Stimulated activated CD4-positive, alpha-beta T cell treated with anti-CD3 and anti-CD28 coated beads, Interleukin-2, amount 100 ng/mL, for 24 hours (primary cell): ENCODE results near the gene ZBTB32.
"Not testable (repeated sequence)": the region's sequence is repeated elsewhere in the genome, so short reads cannot be mapped to it uniquely, and the experiment has no call there.

Experiments used
- DNase-seq, 2 donors: peaks; one replicate each; pipeline ENCODE4 v3.0.0-alpha.2; 2020

Gene ZBTB32

DNA sequence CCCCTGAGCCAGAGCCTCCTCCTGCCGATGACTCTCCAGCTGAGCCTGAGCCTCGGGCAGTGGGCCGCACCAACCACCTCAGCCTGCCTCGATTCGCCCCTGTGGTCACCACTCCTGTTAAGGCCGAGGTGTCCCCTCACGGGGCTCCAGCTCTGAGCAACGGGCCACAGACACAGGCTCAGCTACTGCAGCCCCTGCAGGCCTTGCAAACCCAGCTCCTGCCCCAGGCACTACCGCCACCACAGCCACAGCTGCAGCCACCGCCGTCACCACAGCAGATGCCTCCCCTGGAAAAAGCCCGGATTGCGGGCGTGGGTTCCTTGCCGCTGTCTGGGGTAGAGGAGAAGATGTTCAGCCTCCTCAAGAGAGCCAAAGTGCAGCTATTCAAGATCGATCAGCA, 17.0 kb downstream of the ZBTB32 start:
- DNase-seq, result no peak

DNA sequence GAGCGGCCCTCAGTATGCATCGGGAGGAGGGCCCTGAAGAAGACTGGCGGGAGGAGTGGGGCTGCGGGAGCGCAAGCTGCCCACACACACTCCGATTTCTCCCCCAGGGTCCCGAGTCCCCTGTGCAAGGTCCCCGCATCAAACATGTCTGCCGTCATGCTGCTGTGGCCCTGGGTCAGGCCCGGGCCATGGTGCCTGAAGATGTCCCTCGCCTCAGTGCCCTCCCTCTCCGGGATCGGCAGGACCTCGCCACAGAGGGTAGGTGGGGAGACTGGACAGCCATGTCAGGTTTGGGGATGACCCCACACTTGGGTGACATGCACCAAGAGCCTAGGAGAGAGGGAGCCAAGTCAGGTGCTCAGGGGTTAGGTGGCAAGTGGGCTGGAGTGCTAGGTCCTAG, 18.1 kb downstream of the ZBTB32 start:
- DNase-seq, result no peak

DNA sequence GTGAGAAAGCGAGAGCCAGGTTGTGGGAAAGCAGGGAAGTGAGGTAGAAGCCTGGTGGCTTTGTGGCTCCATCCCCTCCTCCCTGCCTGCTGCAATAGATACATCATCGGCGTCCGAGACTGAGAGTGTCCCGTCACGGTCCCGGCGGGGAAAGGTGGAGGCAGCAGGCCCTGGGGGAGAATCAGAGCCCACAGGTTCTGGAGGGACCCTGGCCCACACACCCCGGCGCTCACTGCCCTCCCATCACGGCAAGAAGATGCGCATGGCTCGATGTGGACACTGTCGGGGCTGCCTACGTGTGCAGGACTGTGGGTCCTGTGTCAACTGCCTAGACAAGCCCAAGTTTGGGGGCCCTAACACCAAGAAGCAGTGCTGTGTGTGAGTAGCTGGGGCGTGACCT, 18.5 kb downstream of the ZBTB32 start:
- no peak for DNase-seq

DNA sequence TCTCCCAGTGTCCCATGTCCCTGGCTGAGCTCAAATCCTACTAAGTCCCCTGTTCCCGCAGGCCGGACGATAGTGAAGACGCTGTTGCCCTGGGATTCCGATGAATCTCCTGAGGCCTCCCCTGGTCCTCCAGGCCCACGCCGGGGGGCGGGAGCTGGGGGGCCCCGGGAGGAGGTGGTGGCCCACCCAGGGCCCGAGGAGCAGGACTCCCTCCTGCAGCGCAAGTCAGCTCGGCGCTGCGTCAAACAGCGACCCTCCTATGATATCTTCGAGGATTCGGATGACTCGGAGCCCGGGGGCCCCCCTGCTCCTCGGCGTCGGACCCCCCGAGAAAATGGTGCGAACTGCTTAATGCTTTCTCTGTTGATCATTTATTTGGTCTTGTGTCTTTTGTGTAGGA, 19.3 kb downstream of the ZBTB32 start:
- DNase-seq, result no peak

DNA sequence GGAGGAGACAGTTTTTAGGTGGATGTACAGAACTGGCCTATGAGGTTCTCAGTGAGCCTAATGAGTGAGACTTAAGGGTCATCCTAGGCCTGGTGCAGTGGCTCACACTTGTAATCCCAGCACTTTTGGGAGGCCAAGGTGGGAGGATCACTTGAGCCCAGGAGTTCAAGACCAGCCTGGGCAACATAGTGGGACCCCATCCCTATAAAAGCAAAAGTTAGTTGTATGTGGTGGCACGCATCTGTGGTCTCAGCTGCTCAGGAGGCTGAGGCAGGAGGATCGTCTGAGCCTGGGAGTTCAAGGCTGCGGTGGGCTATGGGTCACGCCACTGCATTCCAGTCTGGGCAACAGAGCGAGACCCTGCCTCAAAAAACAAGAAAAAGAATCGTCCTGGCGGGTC, 19.8 kb downstream of the ZBTB32 start:
- DNase-seq, result not testable (repeated sequence)

DNA sequence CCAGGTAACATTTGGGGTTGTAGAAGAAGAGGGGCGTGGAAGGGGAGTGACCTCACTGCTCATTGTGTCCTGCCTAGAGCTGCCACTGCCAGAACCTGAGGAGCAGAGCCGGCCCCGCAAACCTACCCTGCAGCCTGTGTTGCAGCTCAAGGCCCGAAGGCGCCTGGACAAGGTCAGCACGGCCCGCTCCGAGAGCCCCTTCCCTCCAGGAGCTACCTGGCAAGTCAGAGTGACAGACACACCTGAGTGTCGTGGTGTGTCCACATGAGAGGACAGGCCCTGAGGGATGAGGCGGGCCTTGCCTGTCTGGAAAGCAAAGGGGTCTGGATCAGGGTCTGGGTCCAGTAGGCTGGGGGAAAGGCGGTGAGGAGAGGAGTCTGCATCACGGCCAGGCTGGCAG, 20.2 kb downstream of the ZBTB32 start:
- no peak for DNase-seq

DNA sequence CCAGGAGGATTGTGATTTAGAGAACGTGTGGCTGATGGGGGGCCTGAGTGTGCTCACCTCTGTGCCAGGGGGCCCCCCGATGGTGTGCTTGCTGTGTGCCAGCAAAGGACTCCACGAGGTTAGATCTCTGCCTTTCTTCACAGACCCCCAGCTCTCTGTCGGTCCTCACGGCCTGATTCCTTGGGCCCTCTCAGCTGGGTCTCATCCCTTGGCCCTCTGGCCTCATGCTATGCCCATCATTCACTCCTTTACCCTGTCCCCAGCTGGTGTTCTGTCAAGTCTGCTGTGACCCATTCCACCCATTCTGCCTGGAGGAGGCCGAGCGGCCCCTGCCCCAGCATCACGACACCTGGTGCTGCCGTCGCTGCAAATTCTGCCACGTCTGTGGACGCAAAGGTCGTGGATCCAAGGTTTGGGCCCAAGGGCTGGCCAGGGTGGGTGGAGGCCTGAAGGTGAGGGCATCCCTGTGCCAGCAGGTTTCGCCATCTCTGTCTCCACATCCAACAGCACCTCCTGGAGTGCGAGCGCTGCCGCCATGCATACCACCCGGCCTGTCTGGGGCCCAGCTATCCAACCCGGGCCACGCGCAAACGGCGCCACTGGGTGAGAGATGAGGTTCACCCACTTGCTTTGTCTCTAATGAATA, 21.0 kb downstream of the ZBTB32 start:
- no peak for DNase-seq

DNA sequence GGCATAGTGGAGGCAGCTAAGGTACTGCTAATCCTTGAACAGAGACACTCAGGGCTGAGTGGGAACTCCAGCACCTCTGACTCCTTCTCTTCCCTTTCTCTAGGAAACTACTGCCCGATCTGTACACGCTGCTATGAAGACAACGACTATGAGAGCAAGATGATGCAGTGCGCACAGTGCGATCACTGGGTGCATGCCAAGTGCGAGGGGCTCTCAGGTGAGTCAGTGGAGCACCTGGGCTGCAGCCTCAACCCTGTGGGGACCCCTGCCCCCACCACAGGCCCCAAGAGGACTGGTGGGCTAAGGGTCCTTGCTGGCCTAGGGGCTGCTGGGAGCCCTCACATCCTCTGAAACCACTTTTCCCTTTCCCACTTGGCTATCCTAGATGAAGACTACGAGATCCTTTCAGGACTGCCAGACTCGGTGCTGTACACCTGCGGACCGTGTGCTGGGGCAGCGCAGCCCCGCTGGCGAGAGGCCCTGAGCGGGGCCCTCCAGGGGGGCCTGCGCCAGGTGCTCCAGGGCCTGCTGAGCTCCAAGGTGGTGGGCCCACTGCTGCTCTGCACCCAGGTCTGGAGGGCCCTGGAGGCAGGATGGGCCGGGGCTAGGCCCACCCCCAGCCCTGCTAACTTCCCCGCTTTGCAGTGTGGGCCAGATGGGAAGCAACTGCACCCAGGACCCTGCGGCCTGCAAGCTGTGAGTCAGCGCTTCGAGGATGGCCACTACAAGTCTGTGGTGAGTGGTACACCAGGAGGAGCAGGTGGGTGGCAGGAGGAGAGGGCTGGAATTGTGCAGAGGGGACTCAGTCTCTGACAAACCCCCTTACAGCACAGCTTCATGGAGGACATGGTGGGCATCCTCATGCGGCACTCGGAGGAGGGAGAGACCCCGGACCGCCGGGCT, 22.9 kb downstream of the ZBTB32 start:
- no peak for DNase-seq

DNA sequence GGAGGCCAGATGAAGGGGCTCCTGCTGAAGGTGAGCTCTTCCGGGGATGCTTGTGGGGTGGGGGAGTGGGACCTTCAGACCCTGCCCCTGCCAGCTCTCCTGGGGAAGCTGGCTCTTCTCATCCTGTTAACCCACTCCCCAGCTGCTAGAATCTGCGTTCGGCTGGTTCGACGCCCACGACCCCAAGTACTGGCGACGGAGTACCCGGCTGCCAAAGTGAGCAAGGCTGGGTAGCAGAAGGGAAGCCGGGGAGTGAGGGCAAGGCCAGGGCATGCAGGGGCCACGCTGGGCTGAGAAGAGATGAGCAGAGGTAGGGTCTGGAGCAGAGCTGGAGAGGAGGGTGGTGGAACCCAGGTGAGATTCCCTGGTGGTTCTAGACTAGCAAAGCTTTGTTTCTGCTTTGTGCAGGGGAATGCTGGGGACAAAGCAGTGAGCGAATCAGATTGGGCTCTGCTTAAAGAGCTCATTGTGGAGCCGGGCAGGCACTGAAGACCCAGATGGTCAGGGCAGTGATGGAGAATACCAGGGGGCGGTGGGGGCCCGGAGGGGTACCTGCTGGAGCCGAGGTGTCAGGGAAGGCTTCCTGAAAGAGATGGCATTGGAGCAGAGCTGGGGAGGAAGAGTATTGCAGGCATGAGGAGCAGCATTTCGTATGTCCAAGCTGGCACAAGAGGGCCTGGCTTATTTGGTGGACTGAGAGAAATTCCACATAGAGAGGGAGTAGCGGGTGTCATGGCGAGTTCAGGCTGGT, 23.8 kb downstream of the ZBTB32 start:
- no peak for DNase-seq

DNA sequence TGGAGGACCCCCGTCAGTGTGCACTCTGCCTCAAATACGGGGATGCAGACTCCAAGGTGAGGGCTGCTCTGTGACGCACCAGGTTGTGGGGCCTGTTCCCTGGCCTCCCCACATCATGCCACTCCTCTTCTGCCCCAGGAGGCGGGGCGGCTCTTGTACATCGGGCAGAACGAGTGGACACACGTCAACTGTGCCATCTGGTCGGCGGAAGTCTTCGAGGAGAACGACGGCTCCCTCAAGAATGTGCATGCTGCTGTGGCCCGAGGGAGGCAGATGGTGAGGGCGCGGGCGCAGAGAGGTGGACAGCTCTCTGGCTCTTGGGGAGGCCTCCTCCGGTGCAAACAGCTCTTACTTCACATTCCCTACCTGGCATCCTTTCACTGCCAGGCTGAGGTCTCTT, 24.7 kb downstream of the ZBTB32 start:
- no peak for DNase-seq

DNA sequence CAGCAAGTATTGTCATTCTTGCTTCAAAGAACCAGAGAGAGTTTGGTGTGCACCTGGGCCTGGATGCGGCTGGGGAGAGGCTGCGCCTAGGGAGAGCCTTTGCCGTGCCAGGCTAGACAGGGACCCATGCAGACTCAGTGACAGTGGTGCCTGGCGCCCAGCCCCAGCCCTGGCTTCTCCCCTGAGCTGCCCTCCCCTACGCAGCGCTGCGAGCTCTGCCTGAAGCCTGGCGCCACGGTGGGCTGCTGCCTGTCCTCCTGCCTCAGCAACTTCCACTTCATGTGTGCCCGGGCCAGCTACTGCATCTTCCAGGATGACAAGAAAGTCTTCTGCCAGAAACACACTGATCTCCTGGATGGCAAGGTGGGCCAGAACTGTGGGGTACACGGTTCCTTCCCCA, 25.4 kb downstream of the ZBTB32 start:
- DNase-seq, result no peak

DNA sequence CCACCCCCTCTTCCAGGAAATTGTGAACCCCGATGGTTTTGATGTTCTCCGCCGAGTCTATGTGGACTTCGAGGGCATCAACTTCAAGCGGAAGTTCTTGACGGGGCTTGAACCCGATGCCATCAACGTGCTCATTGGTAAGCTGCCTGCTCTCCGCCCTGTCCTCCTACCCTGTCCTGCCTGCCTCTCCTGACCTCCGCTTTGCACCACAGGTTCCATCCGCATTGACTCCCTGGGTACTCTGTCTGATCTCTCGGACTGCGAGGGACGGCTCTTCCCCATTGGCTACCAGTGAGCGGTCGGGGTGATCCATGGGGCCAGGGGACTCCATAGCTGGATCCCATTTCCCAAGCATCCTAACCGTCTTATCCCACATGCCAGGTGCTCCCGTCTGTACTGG, 26.0 kb downstream of the ZBTB32 start:
- no peak for DNase-seq

DNA sequence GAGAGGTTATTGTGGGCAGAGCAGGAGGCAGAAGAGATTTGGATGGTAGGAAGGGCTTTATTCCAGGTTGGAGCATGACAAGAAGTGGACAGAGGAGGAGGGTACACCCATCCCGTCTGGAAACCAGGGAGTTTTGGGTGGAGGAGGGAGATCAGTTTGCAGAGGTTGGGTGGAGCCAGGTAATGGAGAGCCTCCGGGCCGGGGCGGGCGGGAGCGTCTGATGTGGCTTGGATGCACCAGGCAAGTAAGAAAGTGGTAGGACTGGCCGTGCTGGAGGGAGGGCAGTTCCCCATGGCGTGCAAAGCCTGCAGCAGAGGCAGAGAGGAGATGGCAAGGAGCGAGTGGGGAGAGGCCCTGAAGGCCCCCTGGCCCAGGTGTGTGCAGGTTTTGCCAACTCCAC, 27.0 kb downstream of the ZBTB32 start:
- DNase-seq, result no peak

DNA sequence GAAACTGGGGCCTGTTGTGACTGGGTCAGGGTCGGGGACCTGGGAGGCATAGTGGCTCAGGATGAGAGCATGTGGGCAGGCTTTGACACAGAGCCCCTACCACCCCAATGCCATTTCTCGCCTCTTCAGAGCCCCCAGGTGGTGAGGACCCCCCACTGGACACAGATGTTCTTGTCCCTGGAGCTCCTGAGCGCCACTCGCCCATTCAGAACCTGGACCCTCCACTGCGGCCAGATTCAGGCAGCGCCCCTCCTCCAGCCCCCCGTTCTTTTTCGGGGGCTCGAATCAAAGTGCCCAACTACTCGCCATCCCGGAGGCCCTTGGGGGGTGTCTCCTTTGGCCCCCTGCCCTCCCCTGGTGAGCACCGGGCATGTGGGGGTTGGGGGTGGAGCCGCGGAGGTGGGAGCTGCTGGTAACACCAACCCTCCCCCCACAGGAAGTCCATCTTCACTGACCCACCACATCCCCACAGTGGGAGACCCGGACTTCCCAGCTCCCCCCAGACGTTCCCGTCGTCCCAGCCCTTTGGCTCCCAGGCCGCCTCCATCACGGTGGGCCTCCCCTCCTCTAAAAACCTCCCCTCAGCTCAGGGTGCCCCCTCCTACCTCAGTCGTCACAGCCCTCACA, 27.5 kb downstream of the ZBTB32 start:
- no peak for DNase-seq

DNA sequence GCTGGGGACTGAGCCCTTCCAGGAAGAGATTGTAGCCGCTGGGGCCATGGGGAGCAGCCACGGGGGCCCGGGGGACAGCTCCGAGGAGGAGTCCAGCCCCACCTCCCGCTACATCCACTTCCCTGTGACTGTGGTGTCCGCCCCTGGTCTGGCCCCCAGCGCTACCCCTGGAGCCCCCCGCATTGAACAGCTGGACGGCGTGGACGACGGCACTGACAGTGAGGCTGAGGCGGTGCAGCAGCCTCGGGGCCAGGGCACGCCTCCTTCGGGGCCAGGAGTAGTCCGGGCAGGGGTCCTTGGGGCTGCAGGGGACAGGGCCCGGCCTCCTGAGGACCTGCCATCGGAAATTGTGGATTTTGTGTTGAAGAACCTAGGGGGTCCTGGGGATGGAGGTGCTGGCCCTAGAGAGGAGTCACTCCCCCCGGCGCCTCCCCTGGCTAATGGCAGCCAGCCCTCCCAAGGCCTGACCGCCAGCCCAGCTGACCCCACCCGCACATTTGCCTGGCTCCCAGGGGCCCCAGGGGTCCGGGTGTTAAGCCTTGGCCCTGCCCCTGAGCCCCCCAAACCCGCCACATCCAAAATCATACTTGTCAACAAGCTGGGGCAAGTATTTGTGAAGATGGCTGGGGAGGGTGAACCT, 28.3 kb downstream of the ZBTB32 start:
- DNase-seq, result no peak

DNA sequence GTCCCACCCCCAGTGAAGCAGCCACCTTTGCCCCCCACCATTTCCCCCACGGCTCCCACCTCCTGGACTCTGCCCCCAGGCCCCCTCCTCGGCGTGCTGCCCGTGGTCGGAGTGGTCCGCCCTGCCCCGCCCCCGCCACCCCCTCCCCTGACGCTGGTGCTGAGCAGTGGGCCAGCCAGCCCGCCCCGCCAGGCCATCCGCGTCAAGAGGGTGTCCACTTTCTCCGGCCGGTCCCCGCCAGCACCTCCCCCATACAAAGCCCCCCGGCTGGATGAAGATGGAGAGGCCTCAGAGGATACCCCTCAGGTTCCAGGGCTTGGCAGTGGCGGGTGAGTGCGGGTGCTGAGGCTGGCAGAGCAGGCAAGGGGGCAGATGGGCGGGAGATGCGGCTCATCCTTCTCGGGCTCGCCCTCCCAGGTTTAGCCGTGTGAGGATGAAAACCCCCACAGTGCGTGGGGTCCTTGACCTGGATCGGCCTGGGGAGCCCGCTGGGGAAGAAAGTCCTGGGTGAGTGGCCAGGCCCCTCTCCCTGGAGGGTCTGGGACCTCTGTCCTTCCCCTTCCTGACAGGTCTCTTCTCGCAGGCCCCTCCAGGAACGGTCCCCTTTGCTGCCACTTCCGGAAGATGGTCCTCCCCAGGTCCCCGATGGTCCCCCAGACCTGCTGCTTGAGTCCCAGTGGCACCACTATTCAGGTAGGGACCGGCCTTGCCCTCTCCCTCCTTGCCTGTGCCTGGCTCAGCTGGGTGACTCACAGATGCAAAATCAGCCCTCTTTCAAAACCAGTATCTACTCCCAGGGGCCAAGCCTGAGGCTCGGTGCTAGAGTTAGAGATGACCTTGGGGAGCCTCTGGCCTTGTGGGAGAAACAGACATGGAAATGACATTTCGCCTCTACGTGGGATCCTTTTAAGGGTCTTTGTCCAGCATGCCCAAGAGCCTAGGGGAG, 29.1 kb downstream of the ZBTB32 start:
- no peak for DNase-seq

DNA sequence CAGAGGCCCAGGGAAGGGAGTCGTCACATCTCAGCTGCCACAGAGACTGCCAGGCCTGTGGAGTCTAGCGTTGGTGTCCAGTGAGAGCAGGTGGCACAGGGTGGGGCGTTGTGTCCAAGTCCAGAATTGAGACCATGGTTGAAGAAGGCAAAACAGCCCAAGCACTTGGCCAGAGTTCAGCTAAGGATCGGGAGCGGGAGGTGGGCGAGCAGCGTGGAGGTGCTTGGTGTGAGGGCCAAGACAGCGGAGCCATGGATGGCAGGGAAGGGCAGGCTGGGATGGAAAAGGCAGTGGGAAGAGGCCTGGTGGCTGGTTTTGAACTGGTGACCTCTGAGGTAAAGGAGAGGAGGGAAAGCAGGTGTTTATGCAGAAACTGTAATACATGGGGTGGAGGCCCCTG, 29.9 kb downstream of the ZBTB32 start:
- no peak for DNase-seq

DNA sequence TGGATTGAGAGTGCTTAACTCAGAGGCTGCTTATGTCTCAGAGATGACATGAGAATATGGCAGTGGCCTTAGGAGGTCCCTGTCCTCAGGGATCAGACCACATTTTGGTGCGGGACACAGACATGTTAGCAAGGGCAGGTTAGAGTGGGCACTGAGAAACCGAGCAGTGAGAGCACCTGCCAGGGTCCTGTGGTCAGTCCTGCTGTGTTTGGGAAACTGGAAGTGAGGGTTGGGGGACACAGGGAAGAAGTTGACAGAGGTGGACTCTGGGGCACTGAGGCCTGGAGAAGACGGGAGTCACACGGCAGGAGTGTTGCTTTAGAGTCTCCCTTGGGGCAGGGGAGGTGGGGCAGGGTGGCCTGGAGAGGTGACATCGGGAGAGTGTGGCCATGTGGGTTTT, 30.5 kb downstream of the ZBTB32 start:
- DNase-seq, result no peak

DNA sequence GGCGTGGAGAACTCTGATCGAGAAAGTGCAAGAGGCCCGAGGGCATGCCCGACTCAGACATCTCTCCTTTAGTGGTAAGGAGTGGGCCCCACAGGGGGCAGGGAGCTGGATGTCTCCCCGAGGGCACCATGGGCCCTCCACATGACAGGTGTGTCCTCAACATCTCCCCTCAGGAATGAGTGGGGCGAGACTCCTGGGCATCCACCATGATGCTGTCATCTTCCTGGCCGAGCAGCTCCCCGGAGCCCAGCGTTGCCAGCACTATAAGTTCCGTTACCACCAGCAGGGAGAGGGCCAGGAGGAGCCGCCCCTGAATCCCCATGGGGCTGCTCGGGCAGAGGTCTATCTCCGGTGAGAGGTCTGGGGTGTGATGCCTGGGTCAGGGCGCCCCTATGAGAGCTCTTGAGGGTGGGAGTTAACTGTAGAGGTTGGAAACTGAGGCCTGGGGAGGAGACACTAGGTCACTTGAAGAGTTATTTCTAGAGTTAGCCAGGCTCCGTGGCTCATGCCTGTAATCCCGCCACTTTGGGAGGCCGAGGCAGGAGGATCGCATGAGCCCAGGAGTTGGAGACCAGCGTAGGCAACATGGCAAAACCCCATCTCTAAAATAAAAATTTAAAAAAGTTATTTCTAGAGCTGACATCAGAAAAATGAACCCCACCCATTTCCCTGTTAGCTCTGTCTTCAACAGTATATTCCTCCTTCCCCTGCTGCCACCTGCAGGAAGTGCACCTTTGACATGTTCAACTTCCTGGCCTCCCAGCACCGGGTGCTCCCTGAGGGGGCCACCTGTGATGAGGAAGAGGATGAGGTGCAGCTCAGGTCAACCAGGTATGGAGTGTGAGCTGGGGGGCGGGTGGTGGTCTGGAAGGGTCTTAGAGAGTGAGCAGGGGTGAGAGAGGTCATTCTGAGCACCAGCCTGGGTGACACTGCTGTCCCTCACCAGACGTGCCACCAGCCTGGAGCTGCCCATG, 32.8 kb downstream of the ZBTB32 start:
- no peak for DNase-seq
